ENCODE measurements around the gene DAP. TPM values are rescaled to one million over a fixed set of nuclear protein-coding genes. Genes with fewer than 3 reads are reported as not detected.
A peak's percentile ranks its signal among the peaks of the same experiment; 100 is the strongest.

The DAP gene
- total RNA-seq, 1 experiment from 2014 or later: 47.7 TPM

DNA sequence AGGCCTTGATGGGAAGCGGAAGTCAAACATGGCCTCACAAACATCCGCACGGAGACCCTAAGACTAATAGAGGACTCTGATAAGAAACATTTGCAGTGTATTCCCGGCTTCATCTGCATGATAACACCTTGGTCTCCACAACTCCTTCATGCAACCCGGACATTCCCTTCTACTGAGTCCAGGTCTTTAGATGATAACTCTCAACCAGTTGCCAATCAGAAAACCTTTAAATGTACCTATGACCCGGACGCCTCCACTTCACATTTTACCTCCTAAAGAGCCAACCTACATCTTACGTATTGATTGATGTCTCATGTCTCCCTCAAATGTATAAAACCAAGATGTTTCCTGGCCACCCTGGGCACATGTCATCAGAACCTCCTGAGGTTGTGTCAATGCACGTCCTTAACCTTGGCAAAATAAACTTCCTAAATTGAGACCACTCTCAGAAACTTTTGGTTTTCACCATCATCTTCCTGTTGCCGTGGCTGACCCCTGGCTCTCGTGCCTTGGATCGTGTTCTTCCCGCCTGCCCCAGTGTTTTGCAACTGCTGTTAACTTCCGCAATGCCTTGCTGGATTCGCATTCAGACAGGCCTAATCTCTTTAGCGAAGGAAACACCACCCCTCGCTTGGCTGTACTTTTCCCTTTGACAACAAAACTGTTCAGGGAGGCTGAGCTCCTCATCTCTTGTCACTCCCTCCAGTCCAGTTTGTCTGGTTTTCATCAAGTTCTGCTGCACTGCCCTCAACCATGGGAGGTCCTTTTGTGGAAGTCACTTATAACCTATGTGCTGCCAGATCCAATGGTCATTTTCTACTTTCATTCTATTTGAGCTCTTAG, 1.1 kb upstream of the DAP start:
- CTCF ChIA-PET: no interaction called here

GRCh38 chr5:10760921-10761184, 181 bp downstream of the DAP start:
- DNase-seq (ENCODE audit: low spot score) (no peak), ATAC-seq (peak; percentile 31)
- Mint-ChIP-seq H3K36me3 (0 out of 2 replicates have a peak, but pooled peaks cover under 1% of the 10 kb centered on the region), H3K4me3 (peak overlapping the region; percentile 53), H3K27me3 (ENCODE audit: low read depth) (peaks cover 29% of the 10 kb centered on the region), H3K9me3 (no peaks in the 10 kb centered on the region), H3K27ac (no peak overlapping the region), H3K4me1 (peaks cover 36% of the 10 kb centered on the region)
- CTCF ChIA-PET: interaction anchor here (0.8 to 1.0 kb wide), 2 partner anchors 15 to 62 kb away, joined by 3 read pairs; no protein-coding TSS in a partner anchor
- POLR2A ChIA-PET: interaction anchor here (0.6 kb wide), 1 partner anchor 89 kb away, joined by 3 read pairs; no protein-coding TSS in a partner anchor
- TF ChIP-seq, protein P1, sequence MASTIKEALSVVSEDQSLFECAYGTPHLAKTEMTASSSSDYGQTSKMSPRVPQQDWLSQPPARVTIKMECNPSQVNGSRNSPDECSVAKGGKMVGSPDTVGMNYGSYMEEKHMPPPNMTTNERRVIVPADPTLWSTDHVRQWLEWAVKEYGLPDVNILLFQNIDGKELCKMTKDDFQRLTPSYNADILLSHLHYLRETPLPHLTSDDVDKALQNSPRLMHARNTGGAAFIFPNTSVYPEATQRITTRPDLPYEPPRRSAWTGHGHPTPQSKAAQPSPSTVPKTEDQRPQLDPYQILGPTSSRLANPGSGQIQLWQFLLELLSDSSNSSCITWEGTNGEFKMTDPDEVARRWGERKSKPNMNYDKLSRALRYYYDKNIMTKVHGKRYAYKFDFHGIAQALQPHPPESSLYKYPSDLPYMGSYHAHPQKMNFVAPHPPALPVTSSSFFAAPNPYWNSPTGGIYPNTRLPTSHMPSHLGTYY (CRISPR knock-in tag; IDR thresholded peaks at IDR 0.05): no peak
- no peak for TF ChIP-seq SMAD4 (CRISPR knock-in tag; IDR thresholded peaks at IDR 0.05)
- no peak for TF ChIP-seq ZNF121 (CRISPR knock-in tag; IDR thresholded peaks at IDR 0.05)
- TF ChIP-seq, protein P2, sequence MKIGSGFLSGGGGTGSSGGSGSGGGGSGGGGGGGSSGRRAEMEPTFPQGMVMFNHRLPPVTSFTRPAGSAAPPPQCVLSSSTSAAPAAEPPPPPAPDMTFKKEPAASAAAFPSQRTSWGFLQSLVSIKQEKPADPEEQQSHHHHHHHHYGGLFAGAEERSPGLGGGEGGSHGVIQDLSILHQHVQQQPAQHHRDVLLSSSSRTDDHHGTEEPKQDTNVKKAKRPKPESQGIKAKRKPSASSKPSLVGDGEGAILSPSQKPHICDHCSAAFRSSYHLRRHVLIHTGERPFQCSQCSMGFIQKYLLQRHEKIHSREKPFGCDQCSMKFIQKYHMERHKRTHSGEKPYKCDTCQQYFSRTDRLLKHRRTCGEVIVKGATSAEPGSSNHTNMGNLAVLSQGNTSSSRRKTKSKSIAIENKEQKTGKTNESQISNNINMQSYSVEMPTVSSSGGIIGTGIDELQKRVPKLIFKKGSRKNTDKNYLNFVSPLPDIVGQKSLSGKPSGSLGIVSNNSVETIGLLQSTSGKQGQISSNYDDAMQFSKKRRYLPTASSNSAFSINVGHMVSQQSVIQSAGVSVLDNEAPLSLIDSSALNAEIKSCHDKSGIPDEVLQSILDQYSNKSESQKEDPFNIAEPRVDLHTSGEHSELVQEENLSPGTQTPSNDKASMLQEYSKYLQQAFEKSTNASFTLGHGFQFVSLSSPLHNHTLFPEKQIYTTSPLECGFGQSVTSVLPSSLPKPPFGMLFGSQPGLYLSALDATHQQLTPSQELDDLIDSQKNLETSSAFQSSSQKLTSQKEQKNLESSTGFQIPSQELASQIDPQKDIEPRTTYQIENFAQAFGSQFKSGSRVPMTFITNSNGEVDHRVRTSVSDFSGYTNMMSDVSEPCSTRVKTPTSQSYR (CRISPR knock-in tag; IDR thresholded peaks at IDR 0.05): no peak
- TF ChIP-seq, protein P3, sequence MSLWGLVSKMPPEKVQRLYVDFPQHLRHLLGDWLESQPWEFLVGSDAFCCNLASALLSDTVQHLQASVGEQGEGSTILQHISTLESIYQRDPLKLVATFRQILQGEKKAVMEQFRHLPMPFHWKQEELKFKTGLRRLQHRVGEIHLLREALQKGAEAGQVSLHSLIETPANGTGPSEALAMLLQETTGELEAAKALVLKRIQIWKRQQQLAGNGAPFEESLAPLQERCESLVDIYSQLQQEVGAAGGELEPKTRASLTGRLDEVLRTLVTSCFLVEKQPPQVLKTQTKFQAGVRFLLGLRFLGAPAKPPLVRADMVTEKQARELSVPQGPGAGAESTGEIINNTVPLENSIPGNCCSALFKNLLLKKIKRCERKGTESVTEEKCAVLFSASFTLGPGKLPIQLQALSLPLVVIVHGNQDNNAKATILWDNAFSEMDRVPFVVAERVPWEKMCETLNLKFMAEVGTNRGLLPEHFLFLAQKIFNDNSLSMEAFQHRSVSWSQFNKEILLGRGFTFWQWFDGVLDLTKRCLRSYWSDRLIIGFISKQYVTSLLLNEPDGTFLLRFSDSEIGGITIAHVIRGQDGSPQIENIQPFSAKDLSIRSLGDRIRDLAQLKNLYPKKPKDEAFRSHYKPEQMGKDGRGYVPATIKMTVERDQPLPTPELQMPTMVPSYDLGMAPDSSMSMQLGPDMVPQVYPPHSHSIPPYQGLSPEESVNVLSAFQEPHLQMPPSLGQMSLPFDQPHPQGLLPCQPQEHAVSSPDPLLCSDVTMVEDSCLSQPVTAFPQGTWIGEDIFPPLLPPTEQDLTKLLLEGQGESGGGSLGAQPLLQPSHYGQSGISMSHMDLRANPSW (CRISPR knock-in tag; conservative IDR thresholded peaks at IDR 0.05; ENCODE audit: low read depth): no peak
- no peak for TF ChIP-seq MXD4 (CRISPR knock-in tag; IDR thresholded peaks at IDR 0.05; ENCODE audit: borderline replicate concordance)
- TF ChIP-seq TP53 (CRISPR knock-in tag; IDR thresholded peaks at IDR 0.05): no peak
- no peak for TF ChIP-seq TEAD1 (CRISPR knock-in tag; IDR thresholded peaks at IDR 0.05)
- TF ChIP-seq MLX (CRISPR knock-in tag; IDR thresholded peaks at IDR 0.05): no peak
- TF ChIP-seq NR1H2 (CRISPR knock-in tag; IDR thresholded peaks at IDR 0.05): no peak
- TF ChIP-seq RORB (CRISPR knock-in tag; IDR thresholded peaks at IDR 0.05): no peak
- TF ChIP-seq CDX4 (CRISPR knock-in tag; IDR thresholded peaks at IDR 0.05; ENCODE audit: borderline replicate concordance): no peak
- no peak for TF ChIP-seq KAT7 (CRISPR knock-in tag; IDR thresholded peaks at IDR 0.05; ENCODE audit: borderline replicate concordance)
- TF ChIP-seq CREB1 (CRISPR knock-in tag; IDR thresholded peaks at IDR 0.05): no peak
- TF ChIP-seq, protein P4, sequence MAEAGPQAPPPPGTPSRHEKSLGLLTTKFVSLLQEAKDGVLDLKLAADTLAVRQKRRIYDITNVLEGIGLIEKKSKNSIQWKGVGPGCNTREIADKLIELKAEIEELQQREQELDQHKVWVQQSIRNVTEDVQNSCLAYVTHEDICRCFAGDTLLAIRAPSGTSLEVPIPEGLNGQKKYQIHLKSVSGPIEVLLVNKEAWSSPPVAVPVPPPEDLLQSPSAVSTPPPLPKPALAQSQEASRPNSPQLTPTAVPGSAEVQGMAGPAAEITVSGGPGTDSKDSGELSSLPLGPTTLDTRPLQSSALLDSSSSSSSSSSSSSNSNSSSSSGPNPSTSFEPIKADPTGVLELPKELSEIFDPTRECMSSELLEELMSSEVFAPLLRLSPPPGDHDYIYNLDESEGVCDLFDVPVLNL (CRISPR knock-in tag; IDR thresholded peaks at IDR 0.05; ENCODE audit: borderline replicate concordance, low read depth): no peak
- TF ChIP-seq AFF4 (CRISPR knock-in tag; IDR thresholded peaks at IDR 0.05; ENCODE audit: borderline replicate concordance): no peak
- TF ChIP-seq PRRX2 (CRISPR knock-in tag; IDR thresholded peaks at IDR 0.05): no peak

More for the DNA sequence above, 1.1 kb upstream of the DAP start:
- Mint-ChIP-seq H3K4me1 (peaks cover 31% of the 10 kb centered on the region), H3K36me3 (no peaks in the 10 kb centered on the region), H3K27me3 (ENCODE audit: low read depth) (peaks cover 31% of the 10 kb centered on the region), H3K4me3 (peak overlapping the region; percentile 77), H3K27ac (peak overlapping the region; percentile 63; the same call in 1 of the 2 replicates), H3K9me3 (peaks cover 3% of the 10 kb centered on the region; the same call in 1 of the 2 replicates)
- POLR2A ChIA-PET: no interaction called here
- TF ChIP-seq, protein P5, sequence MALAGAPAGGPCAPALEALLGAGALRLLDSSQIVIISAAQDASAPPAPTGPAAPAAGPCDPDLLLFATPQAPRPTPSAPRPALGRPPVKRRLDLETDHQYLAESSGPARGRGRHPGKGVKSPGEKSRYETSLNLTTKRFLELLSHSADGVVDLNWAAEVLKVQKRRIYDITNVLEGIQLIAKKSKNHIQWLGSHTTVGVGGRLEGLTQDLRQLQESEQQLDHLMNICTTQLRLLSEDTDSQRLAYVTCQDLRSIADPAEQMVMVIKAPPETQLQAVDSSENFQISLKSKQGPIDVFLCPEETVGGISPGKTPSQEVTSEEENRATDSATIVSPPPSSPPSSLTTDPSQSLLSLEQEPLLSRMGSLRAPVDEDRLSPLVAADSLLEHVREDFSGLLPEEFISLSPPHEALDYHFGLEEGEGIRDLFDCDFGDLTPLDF (CRISPR knock-in tag; IDR thresholded peaks at IDR 0.05): no peak
- 0 out of 2 replicates have a peak, but pooled peaks have one; percentile 19 for TF ChIP-seq TEAD1 (CRISPR knock-in tag; IDR thresholded peaks at IDR 0.05)
- DNase-seq (ENCODE audit: low spot score) (no peak), ATAC-seq (no peak)
